IPS-20b (cell line): ENCODE data around the gene ANAPC7.

Experiments used
- H3K27ac ChIP-seq: one replicate; pipeline ENCODE4 v1.5.1; 2013; ENCODE audit warnings: low read length
- H3K27me3 ChIP-seq: 2 replicates; pipeline ENCODE4 v1.6.1; 2013; ENCODE audit warnings: mild to moderate bottlenecking, low read length, inconsistent platforms; ENCODE audit not compliant: insufficient read depth
- H3K36me3 ChIP-seq: 2 replicates; pipeline ENCODE4 v1.6.1; 2013; ENCODE audit warnings: low read depth, mild to moderate bottlenecking, inconsistent platforms, low read length, moderate library complexity; ENCODE audit not compliant: insufficient read depth
- H3K4me1 ChIP-seq: 2 replicates; pipeline ENCODE4 v1.6.1; 2013; ENCODE audit warnings: mild to moderate bottlenecking, control low read depth, inconsistent platforms, low read length, moderate library complexity; ENCODE audit not compliant: insufficient read depth
- H3K4me3 ChIP-seq: 2 replicates; pipeline ENCODE4 v1.5.1; 2013; ENCODE audit warnings: mild to moderate bottlenecking, low read length, inconsistent platforms
- H3K9ac ChIP-seq: 2 replicates; pipeline ENCODE4 v1.6.1; 2013; ENCODE audit warnings: low read depth, mild to moderate bottlenecking, inconsistent platforms, low read length, moderate library complexity
- H3K9me3 ChIP-seq: 2 replicates; pipeline ENCODE4 v1.6.1; 2013; ENCODE audit warnings: mild to moderate bottlenecking, low read depth, low read length, inconsistent platforms; ENCODE audit not compliant: insufficient read depth

Gene ANAPC7

GRCh38 chr12:110355073-110355472 lies 48.4 kb downstream of the ANAPC7 start:
- no peaks in the 10 kb centered on the region for H3K9me3 ChIP-seq
- H3K36me3 ChIP-seq = peaks cover 8% of the 10 kb centered on the region; the same call in 1 of the 2 replicates
- H3K9ac ChIP-seq = no peak overlapping the region

DNA sequence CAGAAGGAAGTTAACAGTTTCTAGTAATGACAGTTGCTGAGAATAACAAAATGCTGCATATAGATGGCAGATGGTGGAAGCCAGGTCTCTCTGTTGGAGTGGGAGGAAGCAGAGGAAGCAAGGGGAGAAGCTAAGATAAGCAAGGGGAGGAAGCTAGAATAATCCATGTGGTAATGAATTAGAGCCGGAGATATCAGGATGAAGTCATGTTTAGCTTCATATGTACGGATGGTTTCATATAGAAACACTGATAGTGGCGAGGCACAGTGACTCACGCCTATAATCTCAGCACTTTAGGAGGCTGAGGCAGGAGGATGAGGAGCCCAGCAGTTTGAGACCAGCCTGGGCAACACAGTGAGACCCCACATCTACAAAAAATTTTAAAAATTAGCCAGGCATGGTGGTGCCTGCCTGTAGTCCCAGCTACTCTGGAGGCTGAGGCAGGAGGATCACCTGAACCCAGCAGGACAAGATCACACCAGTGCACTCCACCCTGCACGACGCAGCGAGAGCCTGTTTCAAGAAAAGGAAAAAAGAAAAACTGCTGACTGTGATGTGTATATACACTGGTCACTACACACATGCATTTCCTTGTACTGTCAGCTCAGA lies 49.2 kb downstream of the ANAPC7 start:
- H3K9me3 ChIP-seq = no peaks in the 10 kb centered on the region
- H3K9ac ChIP-seq = no peak overlapping the region
- peaks cover 16% of the 10 kb centered on the region for H3K36me3 ChIP-seq
- no peaks in the 10 kb centered on the region for H3K4me1 ChIP-seq
- H3K27ac ChIP-seq = no peak overlapping the region
- no peak overlapping the region for H3K4me3 ChIP-seq
- H3K27me3 ChIP-seq = no peaks in the 10 kb centered on the region

More at GRCh38 chr12:110355073-110355472, 48.4 kb downstream of the ANAPC7 start:
- no peaks in the 10 kb centered on the region for H3K4me1 ChIP-seq
- H3K4me3 ChIP-seq = no peak overlapping the region
- H3K27me3 ChIP-seq = no peaks in the 10 kb centered on the region
- H3K27ac ChIP-seq = no peak overlapping the region

DNA sequence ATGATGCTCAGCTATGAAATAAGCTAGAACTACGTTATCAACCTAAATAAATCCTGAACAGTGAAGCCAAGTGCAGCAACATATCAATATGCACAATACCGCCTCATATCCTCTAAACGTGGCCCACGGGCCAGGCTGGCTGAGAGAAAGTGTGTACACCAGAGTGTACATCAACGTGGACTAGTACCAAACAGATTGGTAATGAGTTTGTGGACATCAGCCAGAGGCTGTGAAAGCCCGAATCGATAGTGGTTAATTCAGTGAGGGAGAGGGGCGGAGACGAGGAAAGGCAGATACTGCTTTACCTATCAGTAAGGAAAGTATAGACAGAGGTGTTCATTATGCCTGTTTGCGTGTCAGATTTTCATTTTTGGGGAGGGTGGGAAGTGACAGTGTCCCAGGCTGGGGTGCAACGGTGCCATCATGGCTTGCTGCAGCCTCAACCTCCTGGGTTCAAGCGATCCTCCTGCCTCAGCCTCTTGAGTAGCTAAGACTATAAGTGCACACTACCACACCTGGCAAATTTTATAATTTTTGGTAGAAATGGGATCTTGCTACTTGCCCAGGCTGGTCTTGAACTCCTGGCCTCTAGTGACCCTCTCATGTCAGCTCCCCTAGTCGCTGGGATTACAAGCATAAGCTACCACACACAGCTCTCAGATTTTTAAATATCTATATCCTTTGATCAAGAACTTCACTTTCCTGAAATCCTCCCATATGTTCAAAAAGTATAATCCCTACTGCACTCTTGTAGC lies 50.1 kb downstream of the ANAPC7 start:
- Histone ChIP-seq H3K9me3 (no peaks in the 10 kb centered on the region), H3K4me1 (no peaks in the 10 kb centered on the region), H3K27me3 (no peaks in the 10 kb centered on the region), H3K36me3 (peaks cover 25% of the 10 kb centered on the region), H3K9ac (no peak overlapping the region), H3K4me3 (no peak overlapping the region), H3K27ac (no peak overlapping the region)

DNA sequence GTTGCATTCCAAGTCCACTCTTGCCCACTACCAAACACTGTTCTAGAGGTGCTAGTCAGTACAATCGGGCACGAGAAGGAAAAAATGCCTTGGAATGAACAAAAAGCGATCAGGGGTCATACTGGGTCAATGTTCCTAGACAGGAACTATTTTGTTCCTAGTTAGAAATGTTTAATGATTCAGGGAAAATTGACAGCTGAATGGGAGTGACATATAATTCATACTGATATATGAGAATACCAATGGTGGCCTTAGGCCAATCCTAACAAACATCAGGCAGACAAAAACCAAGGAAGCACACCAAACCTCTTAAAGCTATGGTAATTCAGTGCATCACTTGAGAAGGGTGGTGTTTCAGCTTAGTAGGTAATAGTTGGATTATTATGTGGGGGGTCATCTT lies 51.1 kb downstream of the ANAPC7 start:
- H3K4me1 ChIP-seq = no peaks in the 10 kb centered on the region
- peaks cover 35% of the 10 kb centered on the region for H3K36me3 ChIP-seq
- no peak overlapping the region for H3K27ac ChIP-seq
- H3K27me3 ChIP-seq = no peaks in the 10 kb centered on the region
- no peak overlapping the region for H3K9ac ChIP-seq
- no peaks in the 10 kb centered on the region for H3K9me3 ChIP-seq
- H3K4me3 ChIP-seq = no peak overlapping the region

- no peaks in the 10 kb centered on the region for H3K27me3 ChIP-seq
- H3K4me3 ChIP-seq = no peak overlapping the region
- no peaks in the 10 kb centered on the region for H3K4me1 ChIP-seq
- H3K9me3 ChIP-seq = no peaks in the 10 kb centered on the region
- H3K9ac ChIP-seq = no peak overlapping the region
- no peak overlapping the region for H3K27ac ChIP-seq
- peaks cover 48% of the 10 kb centered on the region for H3K36me3 ChIP-seq
Measured at GRCh38 chr12:110351119-110351518, 52.4 kb downstream of the ANAPC7 start.

DNA sequence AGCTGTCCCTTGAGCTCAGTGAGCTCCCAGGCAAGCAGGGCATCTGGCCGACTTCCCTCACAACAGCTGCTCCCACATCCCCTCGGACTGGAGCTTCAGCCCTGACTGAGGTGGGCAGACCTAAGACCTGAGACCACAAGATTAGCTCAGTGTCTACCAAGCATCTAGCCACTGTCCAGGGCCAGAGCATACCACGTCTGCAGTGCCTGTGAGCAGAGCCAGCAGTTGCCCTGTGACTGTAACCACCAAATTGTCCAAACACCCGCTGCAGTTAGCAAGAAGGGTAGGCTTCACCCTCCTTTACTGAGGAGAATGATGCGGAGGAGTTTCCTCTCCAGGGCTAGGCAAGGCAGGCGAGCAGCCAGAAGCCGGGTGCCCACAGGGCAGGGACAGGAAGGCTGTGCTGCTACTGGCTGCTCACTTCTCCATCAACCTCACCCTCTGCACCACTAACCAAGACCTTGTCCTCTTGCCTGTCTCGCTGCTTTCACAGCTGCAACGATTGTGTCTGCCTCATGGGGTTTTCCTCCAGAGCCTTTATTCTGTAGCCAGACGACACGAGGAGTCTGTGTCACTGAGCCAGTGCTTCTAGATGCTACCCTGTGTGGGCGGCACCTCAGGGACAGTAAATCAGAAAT lies 53.9 kb downstream of the ANAPC7 start:
- Histone ChIP-seq H3K27me3 (no peaks in the 10 kb centered on the region), H3K4me3 (no peak overlapping the region), H3K9me3 (no peaks in the 10 kb centered on the region), H3K27ac (no peak overlapping the region), H3K4me1 (no peaks in the 10 kb centered on the region), H3K9ac (no peak overlapping the region), H3K36me3 (peaks cover 63% of the 10 kb centered on the region)

DNA sequence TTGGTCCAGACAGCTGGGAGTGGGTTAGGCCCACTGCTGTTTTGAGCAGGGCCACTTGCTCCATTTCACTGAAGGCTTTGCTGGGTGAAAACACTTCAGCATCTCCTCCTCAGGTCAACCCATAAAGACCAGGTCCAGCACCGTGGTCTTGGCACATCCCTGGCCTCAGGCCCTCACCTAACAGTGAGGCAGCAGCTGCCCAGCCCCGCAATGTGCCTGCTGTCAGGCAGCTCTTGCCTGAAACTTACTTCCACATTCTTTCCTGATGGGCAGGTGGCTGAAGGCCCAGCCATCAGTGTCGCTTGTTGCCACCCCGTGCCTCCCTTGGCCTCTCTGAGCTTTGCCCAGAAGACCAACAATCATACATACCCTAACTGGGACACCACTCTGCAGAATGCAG lies 54.4 kb downstream of the ANAPC7 start:
- Histone ChIP-seq H3K27ac (no peak overlapping the region), H3K36me3 (peaks cover 68% of the 10 kb centered on the region), H3K4me1 (no peaks in the 10 kb centered on the region), H3K9ac (no peak overlapping the region), H3K27me3 (no peaks in the 10 kb centered on the region), H3K9me3 (no peaks in the 10 kb centered on the region), H3K4me3 (no peak overlapping the region)

DNA sequence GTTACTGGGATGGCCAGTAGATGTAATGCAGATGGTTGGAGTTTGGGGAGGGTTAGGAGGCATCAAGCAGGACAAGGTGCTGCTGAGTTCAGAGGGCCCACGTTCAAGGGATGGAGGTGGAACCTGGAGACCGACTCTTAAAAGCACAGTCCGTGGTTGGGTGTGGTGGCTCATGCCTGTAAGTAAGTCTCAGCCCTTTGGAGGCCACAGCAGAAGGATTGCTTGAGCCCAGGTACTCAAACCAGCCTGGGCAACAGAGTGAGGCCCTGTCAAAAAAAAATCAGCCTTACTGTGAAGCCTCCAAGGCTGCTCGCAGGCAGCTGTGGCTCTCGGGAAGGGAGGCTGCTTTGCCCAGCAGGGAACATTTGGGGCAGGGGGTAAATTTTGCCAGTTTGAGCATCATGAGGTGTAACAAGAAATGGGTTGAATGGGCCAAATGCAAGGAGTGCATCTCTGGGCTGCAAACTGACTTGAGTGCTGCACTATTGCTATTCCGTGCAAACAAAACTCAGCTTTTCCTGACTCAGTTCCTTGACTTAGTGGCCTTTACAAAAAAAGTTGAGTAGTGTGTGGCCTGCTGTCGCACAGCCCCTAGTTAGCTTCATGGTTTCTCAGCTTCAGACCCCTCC lies 55.0 kb downstream of the ANAPC7 start:
- H3K36me3 ChIP-seq = peaks cover 73% of the 10 kb centered on the region
- no peak overlapping the region for H3K4me3 ChIP-seq
- H3K9me3 ChIP-seq = no peaks in the 10 kb centered on the region
- no peak overlapping the region for H3K9ac ChIP-seq
- H3K4me1 ChIP-seq = no peaks in the 10 kb centered on the region
- no peak overlapping the region for H3K27ac ChIP-seq
- H3K27me3 ChIP-seq = no peaks in the 10 kb centered on the region

DNA sequence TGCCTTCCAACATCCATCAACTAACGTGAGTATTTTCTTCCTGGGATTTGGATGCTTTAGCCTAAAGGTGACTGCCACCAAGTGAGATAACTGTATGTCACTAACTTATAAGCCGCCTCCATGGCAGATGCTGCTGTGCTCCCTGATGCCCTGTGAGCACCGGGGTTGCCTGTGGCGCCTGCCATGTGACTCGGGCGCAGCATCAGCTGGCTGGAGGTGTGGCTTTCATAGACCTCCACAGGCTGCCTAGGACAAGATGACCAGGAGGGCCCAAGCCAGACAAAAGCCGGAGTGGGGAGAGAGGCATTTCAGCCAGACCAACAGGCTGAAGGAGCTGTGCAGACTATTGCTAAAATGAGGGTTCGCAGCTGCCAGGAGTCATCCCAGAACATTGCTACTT lies 55.7 kb downstream of the ANAPC7 start:
- no peaks in the 10 kb centered on the region for H3K4me1 ChIP-seq
- H3K27me3 ChIP-seq = no peaks in the 10 kb centered on the region
- no peak overlapping the region for H3K9ac ChIP-seq
- H3K36me3 ChIP-seq = peaks cover 81% of the 10 kb centered on the region
- H3K27ac ChIP-seq = no peak overlapping the region
- no peak overlapping the region for H3K4me3 ChIP-seq
- H3K9me3 ChIP-seq = no peaks in the 10 kb centered on the region

GRCh38 chr12:110345963-110346362 lies 57.5 kb downstream of the ANAPC7 start:
- Histone ChIP-seq H3K36me3 (peaks cover 99% of the 10 kb centered on the region), H3K27ac (no peak overlapping the region)

GRCh38 chr12:110345176-110345661 lies 58.3 kb downstream of the ANAPC7 start:
- Histone ChIP-seq H3K4me3 (no peak overlapping the region), H3K4me1 (no peaks in the 10 kb centered on the region), H3K27me3 (no peaks in the 10 kb centered on the region), H3K9me3 (no peaks in the 10 kb centered on the region), H3K27ac (no peak overlapping the region), H3K36me3 (peaks cover 100% of the 10 kb centered on the region), H3K9ac (no peak overlapping the region)

More at GRCh38 chr12:110345963-110346362, 57.5 kb downstream of the ANAPC7 start:
- H3K9ac ChIP-seq = no peak overlapping the region
- H3K27me3 ChIP-seq = no peaks in the 10 kb centered on the region
- H3K9me3 ChIP-seq = no peaks in the 10 kb centered on the region
- no peaks in the 10 kb centered on the region for H3K4me1 ChIP-seq
- no peak overlapping the region for H3K4me3 ChIP-seq
